ENCODE data around the gene TMEM248. TPM values are rescaled to one million over a fixed set of nuclear protein-coding genes. Genes with fewer than 3 reads are reported as not detected.

TMEM248 gene, protein sequence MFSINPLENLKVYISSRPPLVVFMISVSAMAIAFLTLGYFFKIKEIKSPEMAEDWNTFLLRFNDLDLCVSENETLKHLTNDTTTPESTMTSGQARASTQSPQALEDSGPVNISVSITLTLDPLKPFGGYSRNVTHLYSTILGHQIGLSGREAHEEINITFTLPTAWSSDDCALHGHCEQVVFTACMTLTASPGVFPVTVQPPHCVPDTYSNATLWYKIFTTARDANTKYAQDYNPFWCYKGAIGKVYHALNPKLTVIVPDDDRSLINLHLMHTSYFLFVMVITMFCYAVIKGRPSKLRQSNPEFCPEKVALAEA
- 86.0 and 138 TPM in 2 replicates for total RNA-seq

DNA sequence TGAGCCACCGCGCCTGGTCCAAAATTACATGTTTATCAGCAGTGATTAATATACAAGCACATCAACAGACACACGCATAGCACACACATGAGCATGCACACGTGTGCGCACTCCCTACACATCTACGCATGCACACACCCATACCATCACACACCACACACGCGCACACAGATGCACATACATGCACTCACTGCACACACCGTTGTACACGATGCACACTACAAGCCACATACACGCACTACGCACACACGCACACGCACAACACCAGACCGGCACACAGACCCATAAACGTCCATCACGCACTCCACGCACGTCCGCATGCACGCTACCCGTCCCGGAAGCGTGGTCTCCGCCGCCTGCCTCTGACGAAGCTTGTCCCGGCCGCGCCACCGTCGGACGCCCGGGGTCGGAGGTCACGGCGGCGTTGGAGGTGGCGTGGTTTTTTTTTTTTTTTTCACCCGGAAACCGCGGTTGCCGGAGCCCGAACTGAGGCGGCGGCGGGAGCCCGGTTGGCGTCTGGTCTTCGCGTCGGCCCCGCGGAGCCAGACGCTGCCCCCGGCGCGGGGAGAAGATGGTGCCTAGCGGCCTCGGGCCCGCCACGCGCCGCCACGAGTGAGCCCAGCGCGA, at the start of gene TMEM248:
Gene TMEM248, plus strand, starts transcription at position 457 of the 627 bp plus-strand sequence. CDS start 20,641 bp downstream, outside the sequence.

DNA sequence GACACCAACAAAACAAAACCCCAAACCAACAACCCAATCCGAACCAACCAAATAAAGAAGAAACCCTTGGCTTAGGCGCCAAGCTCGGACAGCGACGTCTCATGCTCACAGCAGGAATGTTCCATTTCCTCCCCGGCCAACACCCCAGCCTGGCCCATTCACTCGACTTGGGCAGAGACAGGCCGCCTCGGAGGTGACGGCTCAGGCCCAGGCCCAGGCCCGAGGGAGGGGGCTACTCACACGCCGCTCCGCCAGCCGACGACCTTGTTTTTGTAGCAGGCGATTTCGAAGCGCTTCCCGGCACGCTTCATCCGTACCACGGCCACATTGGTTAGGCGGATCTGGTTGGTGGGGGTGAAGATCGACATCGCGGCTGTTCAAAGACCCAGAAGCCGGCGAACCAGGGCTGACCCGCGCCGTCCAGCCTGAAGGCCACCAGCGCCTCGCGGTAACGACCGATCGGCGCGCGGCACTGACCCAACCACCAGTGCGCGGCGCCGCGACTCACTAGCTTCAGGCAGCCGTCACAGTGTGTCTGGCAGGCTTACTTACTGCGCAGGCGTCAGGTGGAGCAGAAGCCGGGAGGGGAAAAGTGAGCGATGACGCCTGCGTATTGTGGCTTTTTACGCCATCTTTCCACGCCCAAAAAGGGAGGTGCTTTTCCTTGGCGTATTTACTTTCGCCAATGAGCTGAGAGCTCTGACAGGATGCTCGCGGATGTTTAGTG, 74.2 kb downstream of the TMEM248 start, which contains the start of gene SBDS:
Gene SBDS, minus strand, starts transcription at position 537 of the 727 bp plus-strand sequence. Its CDS starts 169 bp downstream, at position 368.

DNA sequence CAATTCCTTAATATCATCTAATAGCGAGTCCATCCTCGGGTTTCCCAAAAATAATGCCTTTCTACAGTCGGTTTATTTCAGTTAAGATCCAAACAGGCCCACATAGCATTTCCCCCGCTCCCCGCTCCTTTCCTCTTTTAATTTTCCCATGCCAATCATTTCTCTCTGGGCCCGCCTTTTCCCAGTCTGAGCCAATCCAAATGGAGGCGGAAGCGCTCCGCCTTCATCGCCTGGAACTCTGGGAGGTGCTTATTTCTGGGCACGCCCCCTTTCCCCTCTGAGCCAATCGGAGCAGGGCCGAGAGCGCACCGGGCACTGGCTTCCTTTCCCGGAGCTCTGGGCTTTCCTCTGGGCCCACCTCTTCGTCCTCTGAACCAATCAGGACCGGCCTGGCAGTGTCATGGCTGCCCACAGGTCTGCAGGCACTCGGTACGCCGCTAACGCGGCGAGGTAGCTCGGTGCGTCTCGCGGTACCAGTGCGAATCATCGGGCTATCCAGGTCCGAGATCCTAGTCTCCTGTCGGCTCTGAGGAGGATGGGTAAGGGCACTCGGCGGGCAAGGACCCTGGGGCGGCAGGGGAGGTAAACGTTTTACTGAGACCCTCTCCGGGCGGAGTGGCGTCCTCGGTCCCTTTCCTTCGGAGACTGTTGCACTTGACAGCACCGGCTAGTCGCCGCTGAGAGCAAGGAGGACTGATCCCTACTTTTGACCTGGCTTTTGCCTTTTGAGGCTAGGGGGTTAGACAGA, 75.6 kb downstream of the TMEM248 start, which contains the start of gene TYW1:
Gene TYW1, plus strand, starts transcription at position 390 of the 748 bp plus-strand sequence. Its CDS starts 146 bp downstream, at position 536.

Small RNA genes lying within 50 kb of the gene (small RNA-seq; reads per million reads assigned to genes)
- gene RF00017 (not detected), gene RN7SL43P (not detected), gene RNU6-1254P (not detected)

Other genes starting within 250 kb of the TMEM248 start
- 20.5 and 23.4 TPM in 2 replicates for gene RABGEF1, start 180.5 kb upstream of the TMEM248 start, total RNA-seq
- 95.3 and 103 TPM in 2 replicates for gene SBDS, start 74.4 kb downstream of the TMEM248 start, total RNA-seq
- gene TYW1, start 75.6 kb downstream of the TMEM248 start, total RNA-seq = 17.4 and 18.5 TPM in 2 replicates